NCI-H1436 (cell line): Measurements from ENCODE around the gene LEFTY2.
A peak's percentile ranks its signal among the peaks of the same experiment; 100 is the strongest.
"Not testable (repeated sequence)": the region's sequence is repeated elsewhere in the genome, so short reads cannot be mapped to it uniquely, and the experiment has no call there.

ENCODE experiments used
- DNase-seq: peaks from one replicate; lab custom pipeline; 2025; lab: John Stamatoyannopoulos, UW

Gene LEFTY2

GRCh38 chr1:225899044-225899925 is 41.7 kb downstream of the LEFTY2 start:
- DNase-seq, result no peak

- peak; percentile 52 for DNase-seq
Measured at GRCh38 chr1:225897595-225898514, 43.2 kb downstream of the LEFTY2 start.

- DNase-seq, result no peak
Measured at GRCh38 chr1:225896937-225897549, 44.0 kb downstream of the LEFTY2 start.

GRCh38 chr1:225896494-225896893 is 44.5 kb downstream of the LEFTY2 start:
- DNase-seq, result no peak

GRCh38 chr1:225892307-225892706 is 48.7 kb downstream of the LEFTY2 start:
- no peak for DNase-seq

GRCh38 chr1:225891229-225891972 is 49.6 kb downstream of the LEFTY2 start:
- no peak for DNase-seq

GRCh38 chr1:225890346-225891228 is 50.4 kb downstream of the LEFTY2 start:
- DNase-seq, result no peak

GRCh38 chr1:225889743-225890142 is 51.3 kb downstream of the LEFTY2 start:
- no peak for DNase-seq

GRCh38 chr1:225888898-225889601 is 52.0 kb downstream of the LEFTY2 start, which contains the start of gene LEFTY1:
Gene LEFTY1, minus strand, starts transcription at chr1:225889146. Its CDS starts 80 bp downstream, at chr1:225889066.
- no peak for DNase-seq

- no peak for DNase-seq
Measured at GRCh38 chr1:225888289-225888897, 52.6 kb downstream of the LEFTY2 start.

GRCh38 chr1:225887554-225888288 is 53.3 kb downstream of the LEFTY2 start:
- DNase-seq, result not testable (repeated sequence)

GRCh38 chr1:225887030-225887314 is 54.0 kb downstream of the LEFTY2 start:
- DNase-seq, result no peak
